Pericardium fibroblast (primary cell): ENCODE measurements around the gene ATP5PF. TPM values are rescaled to one million over a fixed set of nuclear protein-coding genes. Genes with fewer than 3 reads are reported as not detected.

ENCODE experiments used
- total RNA-seq: library from RNA; depleted of rRNA; stranded (reverse); fragments of >200 nt; gene quantifications from 2 replicates; pipeline ENCODE4 v1.2.3, GENCODE V29; 2015

ATP5PF gene, protein sequence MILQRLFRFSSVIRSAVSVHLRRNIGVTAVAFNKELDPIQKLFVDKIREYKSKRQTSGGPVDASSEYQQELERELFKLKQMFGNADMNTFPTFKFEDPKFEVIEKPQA
- total RNA-seq = 70.0 and 76.8 TPM in 2 replicates

DNA sequence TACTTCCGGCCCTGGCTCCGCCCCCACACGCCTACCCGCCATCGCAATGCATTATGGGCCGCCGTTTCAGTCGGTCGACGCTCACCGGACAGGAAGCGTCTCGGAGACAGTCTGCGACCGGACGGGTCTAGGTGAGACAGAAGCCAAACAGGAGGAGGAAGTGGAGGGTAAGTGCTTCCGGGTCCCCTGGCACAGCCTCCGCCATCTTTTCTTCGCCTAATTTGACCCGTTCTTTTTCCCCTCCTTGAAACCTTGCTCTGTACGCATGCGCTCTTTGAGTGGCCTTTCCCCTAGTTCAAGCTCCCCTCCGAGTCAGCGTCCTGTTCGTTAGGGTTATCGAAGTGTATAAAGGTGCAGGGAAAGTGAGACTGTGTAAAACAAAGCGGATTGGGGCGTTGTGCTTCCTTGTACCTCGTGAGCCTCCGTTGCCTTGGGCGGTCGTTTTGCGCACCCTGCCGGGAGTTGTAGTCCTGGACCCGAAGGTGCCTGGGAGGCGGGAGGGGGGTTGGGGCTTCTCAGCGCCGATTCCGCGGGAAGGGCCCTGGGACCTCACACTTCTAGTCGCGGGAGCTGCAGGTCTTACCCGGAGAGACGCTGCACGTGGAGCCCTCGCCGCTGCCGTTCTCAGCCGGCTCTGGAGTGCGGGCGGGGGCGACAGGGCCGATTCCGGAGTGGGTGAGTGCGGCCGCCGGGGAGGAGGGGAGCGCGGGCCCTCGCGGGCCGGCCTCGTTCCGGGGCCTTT, at the start of gene ATP5PF, which contains the start of gene GABPA:
ATP5PF (minus strand) TSS at position 1 of the 742 bp plus-strand sequence. CDS start 5,110 bp downstream, outside the sequence.
GABPA (plus strand) TSS at position 69 of the 742 bp plus-strand sequence. CDS start 6,627 bp downstream, outside the sequence.

Other genes with a start within 250 kb of the ATP5PF start
- 14.8 and 22.3 TPM in 2 replicates for gene MRPL39, start 127.4 kb downstream of the ATP5PF start, total RNA-seq
- 0.82 and 0.94 TPM in 2 replicates for gene JAM2, start 95.6 kb downstream of the ATP5PF start, total RNA-seq
- gene GABPA, start 68 bp upstream of the ATP5PF start, total RNA-seq = 12.6 and 17.1 TPM in 2 replicates